Measurements from ENCODE around the gene ZNF254.
"Not testable (repeated sequence)": the region's sequence is repeated elsewhere in the genome, so short reads cannot be mapped to it uniquely, and the experiment has no call there.

ZNF254 gene

DNA sequence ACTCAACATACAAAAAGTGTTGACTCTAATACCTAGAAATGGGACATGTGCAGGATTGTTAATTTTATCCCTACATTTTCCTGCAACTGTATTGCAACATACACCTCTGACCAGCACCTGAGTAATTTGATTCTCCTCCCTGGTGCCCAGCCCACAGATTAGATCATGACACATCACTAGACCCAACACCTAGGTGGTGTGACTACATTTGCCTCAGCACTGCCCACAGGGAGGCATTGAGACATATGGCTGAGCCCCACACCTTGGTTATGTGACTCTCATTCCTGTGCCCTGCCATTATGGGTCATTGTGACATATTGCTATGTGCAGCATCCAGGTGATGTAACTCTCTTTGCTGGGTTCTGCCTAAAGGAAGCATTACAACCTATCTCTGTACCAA lies 13.2 kb upstream of the ZNF254 start:
- no peak for DNase-seq

DNA sequence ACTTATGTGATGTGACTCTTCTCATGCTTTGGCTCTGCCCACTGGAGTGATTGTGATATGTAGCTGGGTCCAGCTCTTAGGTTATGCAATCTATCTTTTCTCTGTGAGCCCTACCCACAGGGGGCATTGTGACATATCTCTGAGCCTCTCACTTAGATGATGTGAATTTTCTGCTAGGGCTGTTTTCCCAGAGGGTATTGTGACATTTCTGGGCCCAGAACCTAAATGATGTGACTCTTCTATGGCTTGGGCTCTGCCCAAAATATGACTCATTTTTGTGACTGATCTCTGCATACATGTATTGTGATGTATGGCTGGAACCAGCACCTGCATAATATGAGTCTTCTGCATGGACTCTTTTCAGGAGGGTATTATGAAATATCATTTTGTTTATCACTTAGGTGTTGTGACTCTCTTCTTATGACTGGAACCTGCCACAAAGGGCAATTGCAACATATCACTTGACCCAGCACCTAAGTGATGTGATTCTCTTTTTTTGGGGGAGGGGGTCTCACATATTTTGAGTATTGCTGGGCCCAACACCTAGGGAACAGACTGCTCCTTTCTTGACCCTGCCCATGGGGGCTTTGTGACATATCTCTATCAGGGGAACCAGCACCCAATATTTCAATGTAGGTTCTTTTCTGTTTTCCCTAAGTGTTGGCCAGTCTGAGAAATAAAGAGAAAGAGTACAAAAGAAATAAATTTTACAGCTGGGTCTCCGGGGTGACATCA lies 12.1 kb upstream of the ZNF254 start:
- peak; percentile 15 for DNase-seq

DNA sequence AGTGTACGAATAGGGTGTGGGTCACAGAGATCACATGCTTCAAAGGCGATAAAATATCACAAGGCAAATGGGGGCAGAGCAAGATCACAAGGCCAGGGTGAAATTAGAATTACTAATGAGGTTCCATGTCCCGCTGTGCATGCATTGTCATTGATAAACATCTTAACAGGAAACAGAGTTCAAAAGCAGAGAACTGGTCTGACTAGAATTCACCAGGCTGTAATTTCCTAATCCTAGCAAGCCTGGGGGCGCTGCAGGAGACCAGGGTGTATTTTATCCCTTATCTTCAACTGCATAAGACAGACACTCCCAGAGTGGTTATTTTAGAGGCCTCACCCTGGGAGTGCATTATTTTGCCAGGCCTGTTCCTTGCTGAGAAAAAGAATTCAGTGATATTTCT lies 11.5 kb upstream of the ZNF254 start:
- DNase-seq = not testable (repeated sequence)

DNA sequence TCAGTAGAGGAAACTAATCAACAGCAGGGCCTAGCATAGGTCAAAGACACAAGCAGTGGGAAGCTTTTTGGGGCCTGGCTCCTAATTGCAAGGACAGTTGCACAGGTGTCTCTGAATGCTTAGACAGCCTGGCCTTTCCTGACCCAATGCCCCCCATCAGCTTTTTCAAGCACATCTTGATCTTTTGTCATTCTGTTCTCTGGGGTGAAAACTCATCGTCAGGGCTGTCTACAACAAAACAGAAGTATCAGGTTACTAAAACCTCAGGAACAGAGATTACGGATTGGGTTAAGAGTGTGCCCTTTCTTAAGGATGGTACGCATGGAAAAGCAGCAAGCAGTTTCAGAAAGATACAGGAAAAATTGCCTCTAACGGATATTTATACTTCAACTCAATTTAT lies 8.3 kb upstream of the ZNF254 start:
- DNase-seq = no peak

DNA sequence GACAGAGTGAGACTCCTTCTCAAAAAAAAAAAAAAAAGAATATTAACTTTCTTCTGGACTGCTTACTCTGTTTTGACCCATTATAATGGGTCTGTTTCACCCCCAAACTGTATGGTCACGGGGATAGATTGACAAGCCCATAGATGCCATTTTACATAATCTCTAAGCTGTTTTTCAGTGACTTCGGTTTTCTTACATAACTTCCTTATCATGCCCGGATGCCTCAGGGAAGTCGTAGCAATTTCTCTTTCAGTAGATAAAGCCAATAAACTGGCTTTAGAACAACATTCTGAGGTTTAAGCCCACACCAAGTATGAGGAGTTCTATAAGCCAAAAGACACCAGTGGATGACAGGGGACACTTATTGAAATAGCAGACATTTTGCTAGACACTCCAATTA lies 5.9 kb upstream of the ZNF254 start:
- DNase-seq = no peak

DNA sequence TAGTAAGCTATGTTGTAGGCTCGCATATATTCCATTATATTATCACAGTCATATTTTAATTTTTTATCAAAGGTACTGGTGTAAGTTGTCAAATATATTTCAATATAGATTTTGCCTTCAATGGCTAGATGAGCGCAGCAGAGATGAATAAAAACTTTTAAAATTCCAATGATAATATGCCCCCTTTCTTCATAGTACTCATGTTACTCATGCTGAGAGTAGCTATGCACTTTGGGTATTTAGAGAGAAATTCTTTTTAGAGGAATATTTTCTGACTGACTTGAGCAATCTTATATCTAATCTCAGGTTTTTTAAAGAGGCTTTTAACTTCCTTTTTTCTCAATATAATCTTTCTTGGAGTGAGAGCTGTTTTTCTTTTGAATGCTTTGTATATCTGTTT lies 11.4 kb downstream of the ZNF254 start:
- DNase-seq = no peak

DNA sequence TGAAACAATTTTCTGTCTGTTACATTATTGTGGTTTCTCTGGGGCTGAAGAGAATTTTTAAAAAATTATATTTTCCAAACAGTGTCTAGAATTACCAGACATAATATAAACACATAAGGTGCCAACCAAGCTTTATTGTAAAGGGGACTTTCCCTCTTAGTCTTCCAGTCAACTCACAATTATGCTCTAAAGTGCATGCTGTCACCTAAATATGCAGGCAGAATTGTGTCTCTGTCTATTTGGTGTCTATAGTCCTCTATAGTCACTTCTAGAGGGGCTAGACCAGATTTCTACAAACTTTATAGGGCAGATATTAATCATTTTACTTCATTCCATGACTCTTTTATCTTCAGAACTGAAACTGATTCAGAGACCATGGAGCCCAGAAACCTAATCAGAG lies 12.8 kb downstream of the ZNF254 start:
- DNase-seq = no peak

DNA sequence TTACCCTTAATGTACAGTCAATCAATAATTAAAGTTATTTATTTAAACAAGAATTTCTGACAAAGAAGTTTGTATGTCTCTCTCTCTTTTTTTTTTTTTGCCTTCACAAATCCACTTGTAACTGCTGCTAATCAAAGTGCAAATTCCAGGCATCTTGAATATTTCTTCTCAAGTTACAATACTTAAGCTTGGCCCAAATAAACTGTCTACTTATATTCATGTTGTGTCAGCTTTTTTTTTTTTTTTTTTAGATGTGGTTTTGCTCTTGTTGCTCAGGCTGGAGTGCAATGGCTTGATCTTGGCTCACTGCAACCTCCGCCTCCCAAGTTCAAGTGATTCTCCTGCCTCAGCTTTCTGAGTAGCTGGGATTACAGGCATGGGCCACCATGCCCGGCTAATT lies 13.6 kb downstream of the ZNF254 start:
- not testable (repeated sequence) for DNase-seq

DNA sequence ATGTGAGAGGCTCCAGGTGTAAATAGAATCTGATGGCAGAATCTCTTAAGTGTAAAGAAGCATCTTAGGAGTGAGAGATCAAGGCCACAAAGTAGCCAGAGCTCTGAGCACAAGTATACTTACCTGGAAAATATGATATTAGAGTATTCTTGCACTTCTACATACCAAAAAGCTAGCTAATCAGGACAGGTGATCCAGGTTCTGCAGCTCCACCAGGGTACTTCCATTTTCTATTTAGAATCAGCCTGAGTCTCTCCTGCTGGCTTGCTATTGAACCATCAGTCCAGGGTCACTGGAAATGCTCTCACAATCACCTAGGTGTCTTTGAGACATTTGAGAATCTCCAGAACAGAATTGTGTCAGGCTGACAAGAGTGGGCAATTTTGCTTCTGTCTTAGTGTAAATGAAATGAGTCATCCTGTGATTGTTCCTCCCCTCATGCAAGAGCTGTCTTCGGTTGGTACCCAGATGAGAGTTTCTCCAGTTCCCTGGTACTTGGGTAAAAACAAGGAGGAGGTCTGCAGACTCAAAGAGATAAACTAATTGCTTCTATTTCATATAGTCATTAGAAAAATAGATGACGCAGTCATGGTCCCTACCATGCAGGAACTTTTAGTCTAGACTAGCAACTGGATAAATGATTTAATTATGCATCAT lies 14.6 kb downstream of the ZNF254 start:
- DNase-seq = no peak

DNA sequence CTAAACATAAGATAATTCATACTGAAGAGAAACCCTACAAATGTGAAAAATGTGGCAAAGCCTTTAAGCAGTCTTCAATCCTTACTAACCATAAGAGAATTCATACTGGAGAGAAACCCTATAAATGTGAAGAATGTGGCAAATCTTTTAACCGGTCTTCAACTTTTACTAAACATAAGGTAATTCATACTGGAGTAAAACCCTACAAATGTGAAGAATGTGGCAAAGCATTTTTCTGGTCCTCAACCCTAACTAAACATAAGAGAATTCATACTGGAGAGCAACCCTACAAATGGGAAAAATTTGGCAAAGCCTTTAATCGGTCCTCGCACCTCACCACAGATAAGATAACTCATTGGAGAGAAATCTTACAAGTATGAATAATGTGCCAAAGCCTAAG lies 40.6 kb downstream of the ZNF254 start:
- no peak for DNase-seq

DNA sequence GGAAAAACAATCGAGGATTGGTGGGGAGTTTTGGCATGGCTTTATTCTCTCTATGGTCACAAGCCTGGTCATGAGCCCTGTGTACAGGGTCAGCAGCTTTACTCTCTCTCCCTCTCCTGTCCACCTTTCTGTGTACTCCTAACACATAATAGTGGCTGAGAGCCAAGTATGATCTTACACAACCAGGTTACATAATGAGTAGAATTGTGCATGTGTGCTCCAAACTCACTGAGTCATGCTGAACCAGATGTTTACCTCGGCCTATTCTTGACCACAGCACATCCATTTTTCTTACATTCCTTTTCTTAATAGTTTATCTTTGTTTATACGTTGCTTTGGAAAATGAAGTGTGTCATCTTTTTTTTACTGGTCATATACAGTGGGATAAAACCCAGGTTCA lies 53.1 kb downstream of the ZNF254 start:
- no peak for DNase-seq

DNA sequence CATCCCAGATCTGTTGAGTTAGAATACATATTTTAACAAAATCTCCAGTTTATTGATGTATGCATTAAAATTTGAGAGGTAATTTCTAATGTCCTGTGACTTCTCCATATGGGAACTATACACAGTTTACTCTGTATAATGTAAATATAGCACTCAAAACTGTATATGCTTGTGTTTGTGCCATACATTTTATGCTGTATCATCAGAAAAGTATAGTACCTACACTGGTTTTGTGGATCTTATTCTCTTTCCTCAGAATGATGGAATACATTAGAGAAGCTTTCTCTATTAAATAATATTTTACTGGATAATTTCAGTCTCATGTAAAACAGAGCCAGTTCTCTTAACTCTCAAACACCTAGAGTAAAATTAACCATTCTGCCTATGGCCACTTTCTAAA lies 53.6 kb downstream of the ZNF254 start:
- DNase-seq = no peak

DNA sequence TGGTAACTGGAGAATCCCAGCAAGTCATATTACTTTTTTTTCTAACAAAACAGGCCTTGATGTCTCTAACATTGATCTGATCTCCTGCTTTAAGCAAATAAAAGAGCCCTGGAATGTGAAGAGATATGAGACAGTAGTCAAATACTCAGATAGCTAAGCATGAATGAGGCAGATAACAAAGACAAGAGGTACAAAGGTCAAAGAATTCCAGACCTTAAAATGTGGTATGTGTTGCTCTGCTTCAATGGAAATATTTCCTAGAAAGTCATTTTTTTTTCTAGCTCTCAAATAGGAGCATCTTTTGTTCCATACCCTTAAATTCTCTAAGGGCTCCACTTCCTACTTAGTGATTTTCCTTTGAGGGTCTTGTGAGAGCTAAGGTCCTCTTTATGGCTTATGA lies 54.6 kb downstream of the ZNF254 start:
- DNase-seq = no peak

DNA sequence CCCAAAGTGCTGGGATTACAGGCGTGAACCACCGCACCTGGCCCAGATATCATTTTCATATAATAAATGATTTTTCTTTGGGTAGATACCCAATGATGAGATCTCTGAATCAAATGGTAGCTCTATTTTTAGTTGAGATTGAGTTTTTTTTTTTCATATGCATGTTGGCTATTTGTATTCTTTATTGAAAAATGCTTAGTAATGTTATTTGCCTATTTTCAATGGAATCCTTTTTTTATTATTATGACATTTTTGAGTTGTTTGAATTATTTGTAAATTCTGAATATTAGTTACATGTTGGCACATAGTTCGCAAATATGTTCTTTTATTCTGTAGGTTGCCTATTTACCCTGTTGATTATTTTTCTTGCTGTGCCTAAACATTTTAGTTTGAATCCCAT lies 55.8 kb downstream of the ZNF254 start:
- DNase-seq = no peak

DNA sequence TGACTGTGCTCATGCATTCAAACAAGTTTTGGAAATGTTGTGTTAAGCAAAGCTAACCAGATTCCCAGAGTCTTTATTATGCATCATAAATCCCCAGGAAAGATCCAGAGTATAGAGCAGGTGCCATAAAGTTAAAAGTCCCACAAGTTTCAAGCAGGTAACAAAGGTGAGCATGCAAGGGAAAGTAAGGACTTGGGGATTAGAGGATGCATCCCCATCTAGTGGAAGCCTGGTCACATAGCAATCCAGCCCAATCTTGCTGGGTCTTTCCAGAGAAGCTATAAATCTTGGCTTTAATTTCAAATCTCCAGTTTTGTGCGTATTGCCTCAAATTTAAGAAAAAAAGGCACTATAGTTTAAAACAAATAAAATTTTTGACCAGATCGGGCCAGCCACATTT lies 72.7 kb downstream of the ZNF254 start:
- DNase-seq = no peak

DNA sequence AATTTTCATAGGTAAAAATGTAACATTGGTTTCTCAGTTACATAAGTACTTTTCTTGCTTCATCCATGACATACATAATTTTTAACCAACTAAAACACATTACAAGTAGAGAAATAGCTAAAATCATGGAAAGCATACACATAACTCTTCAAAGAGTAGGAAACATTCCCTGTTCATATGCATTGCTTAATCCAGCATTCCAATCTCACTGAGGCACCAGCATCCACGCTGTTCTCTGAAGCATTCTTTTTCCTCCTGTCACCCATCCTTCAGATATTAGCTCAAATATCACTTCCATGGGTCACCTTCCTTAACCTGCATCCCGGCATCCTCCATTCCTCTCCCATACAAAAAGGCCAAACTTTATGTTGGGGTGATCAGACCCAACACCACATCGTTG lies 79.1 kb downstream of the ZNF254 start:
- DNase-seq = no peak

DNA sequence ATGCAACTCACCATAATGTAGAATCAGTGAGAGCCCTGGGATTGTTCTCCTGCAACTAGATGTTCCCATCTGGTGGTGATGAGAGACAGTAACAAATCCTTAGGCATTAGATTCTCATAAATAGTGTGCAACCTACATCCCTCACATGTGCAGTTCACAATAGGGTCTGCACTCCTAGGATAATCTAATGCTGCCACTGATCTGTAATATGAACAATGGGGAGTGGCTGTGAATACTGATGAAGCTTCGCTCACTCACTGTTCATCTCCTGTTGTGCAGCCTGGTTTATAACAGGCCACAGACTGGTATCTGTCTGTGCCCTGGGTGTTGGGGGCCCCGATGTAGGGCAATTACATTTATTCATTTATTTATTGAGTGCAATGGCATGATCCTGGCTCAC lies 86.9 kb downstream of the ZNF254 start:
- no peak for DNase-seq

DNA sequence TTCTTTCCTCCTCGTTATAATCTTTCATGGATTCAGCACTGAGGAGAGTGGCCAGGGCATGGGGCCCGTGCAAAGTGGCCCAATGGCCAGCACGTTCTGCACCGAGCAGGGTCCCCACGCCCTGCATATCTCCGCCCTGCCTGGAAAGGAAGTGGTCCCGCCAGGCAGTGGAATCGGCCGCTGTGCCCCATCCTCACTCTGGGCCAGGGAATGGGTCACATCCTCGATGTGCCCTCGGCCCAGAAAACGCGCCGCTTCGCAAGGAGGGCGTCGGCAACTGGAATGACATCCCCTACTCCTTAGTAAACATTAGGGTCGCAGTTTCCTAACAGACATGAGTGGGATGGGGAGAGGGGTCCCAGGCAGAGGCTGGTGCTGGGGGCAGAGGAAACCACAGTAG lies 90.7 kb downstream of the ZNF254 start:
- DNase-seq = no peak

DNA sequence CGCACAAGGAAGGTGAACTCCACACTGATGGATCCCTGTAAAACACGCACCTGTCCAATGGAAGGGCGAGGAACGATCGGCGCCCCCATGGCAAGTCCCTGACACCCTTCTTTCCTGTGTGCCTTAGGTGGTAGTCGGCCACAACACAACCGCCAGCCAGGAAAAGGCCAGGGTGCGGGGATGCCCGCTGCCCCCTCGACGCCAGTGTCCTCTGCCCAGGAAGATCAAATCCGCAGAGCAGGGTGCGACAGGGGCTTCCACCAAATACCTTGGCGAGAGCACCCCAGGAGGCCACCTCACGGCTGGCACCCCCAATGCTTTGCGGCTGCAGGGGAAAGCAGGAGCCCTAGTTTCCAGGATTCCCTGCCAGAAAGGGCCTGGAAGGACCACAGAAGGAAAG lies 91.2 kb downstream of the ZNF254 start:
- no peak for DNase-seq
